GM19240 (cell line): ENCODE results near the gene COL23A1.
"Not testable (repeated sequence)": the region's sequence is repeated elsewhere in the genome, so short reads cannot be mapped to it uniquely, and the experiment has no call there.

Source experiments
- DNase-seq: peaks from one replicate; pipeline ENCODE4 v3.0.0; 2011; ENCODE audit warnings: low spot score; ENCODE audit not compliant: insufficient read length

COL23A1 gene

GRCh38 chr5:178273665-178274541 lies 316.3 kb downstream of the COL23A1 start:
- no peak for DNase-seq

GRCh38 chr5:178273041-178273440 lies 317.2 kb downstream of the COL23A1 start:
- DNase-seq, result no peak

GRCh38 chr5:178272591-178272990 lies 317.6 kb downstream of the COL23A1 start:
- DNase-seq, result no peak

GRCh38 chr5:178271726-178272479 lies 318.3 kb downstream of the COL23A1 start:
- DNase-seq, result no peak

GRCh38 chr5:178271231-178271630 lies 319.0 kb downstream of the COL23A1 start:
- no peak for DNase-seq

GRCh38 chr5:178269499-178269898 lies 320.7 kb downstream of the COL23A1 start:
- DNase-seq, result no peak

GRCh38 chr5:178267876-178268275 lies 322.3 kb downstream of the COL23A1 start:
- no peak for DNase-seq

- DNase-seq, result no peak
These were observed 322.9 kb downstream of the COL23A1 start for GRCh38 chr5:178267245-178267644.

GRCh38 chr5:178266581-178266980 lies 323.6 kb downstream of the COL23A1 start:
- DNase-seq, result no peak

- DNase-seq, result no peak
These were observed 324.4 kb downstream of the COL23A1 start for GRCh38 chr5:178265746-178266145.

- DNase-seq, result no peak
These were observed 326.1 kb downstream of the COL23A1 start for GRCh38 chr5:178264044-178264443.

- DNase-seq, result no peak
These were observed 328.3 kb downstream of the COL23A1 start for GRCh38 chr5:178261666-178262600.

- no peak for DNase-seq
These were observed 330.3 kb downstream of the COL23A1 start for GRCh38 chr5:178259623-178260536.

GRCh38 chr5:178257650-178258049 lies 332.5 kb downstream of the COL23A1 start:
- DNase-seq, result no peak

- no peak for DNase-seq
These were observed 333.4 kb downstream of the COL23A1 start for GRCh38 chr5:178256746-178257145.

GRCh38 chr5:178253632-178254031 lies 336.6 kb downstream of the COL23A1 start:
- DNase-seq, result not testable (repeated sequence)

GRCh38 chr5:178252258-178252657 lies 337.9 kb downstream of the COL23A1 start:
- no peak for DNase-seq

- no peak for DNase-seq
These were observed 339.9 kb downstream of the COL23A1 start for GRCh38 chr5:178250263-178250662.

- no peak for DNase-seq
These were observed 340.8 kb downstream of the COL23A1 start for GRCh38 chr5:178249191-178249989.
